ENCODE results near the gene TAC1.
"Not testable (repeated sequence)": the region's sequence is repeated elsewhere in the genome, so short reads cannot be mapped to it uniquely, and the experiment has no call there.

TAC1 gene

GRCh38 chr7:97731736-97732564, at the start of gene TAC1:
TAC1 (plus strand) TSS chr7:97732086; CDS start chr7:97732613, 527 bp downstream.
- no peak for DNase-seq

- DNase-seq = no peak
These were observed 45.9 kb upstream of the TAC1 start for GRCh38 chr7:97685952-97686351.

GRCh38 chr7:97693586-97693985, 38.3 kb upstream of the TAC1 start:
- no peak for DNase-seq

GRCh38 chr7:97694355-97694754, 37.5 kb upstream of the TAC1 start:
- no peak for DNase-seq

- DNase-seq = no peak
These were observed 34.5 kb upstream of the TAC1 start for GRCh38 chr7:97697396-97697795.

GRCh38 chr7:97722386-97722785, 9.5 kb upstream of the TAC1 start:
- DNase-seq = no peak

GRCh38 chr7:97732565-97733275, 834 bp downstream of the TAC1 start:
- DNase-seq = no peak

- no peak for DNase-seq
These were observed 1.6 kb downstream of the TAC1 start for GRCh38 chr7:97733276-97734161.

- no peak for DNase-seq
These were observed 2.4 kb downstream of the TAC1 start for GRCh38 chr7:97734255-97734654.

- no peak for DNase-seq
These were observed 3.2 kb downstream of the TAC1 start for GRCh38 chr7:97735075-97735474.

- DNase-seq = no peak
These were observed 16.6 kb downstream of the TAC1 start for GRCh38 chr7:97748482-97748881.

GRCh38 chr7:97751566-97751965, 19.7 kb downstream of the TAC1 start:
- no peak for DNase-seq

- DNase-seq = no peak
These were observed 20.3 kb downstream of the TAC1 start for GRCh38 chr7:97752215-97752614.

- DNase-seq = no peak
These were observed 25.9 kb downstream of the TAC1 start for GRCh38 chr7:97757824-97758223.

GRCh38 chr7:97770850-97771249, 39.0 kb downstream of the TAC1 start:
- no peak for DNase-seq

GRCh38 chr7:97771576-97771975, 39.7 kb downstream of the TAC1 start:
- DNase-seq = no peak

- no peak for DNase-seq
These were observed 40.4 kb downstream of the TAC1 start for GRCh38 chr7:97772045-97772901.

- not testable (repeated sequence) for DNase-seq
These were observed 54.5 kb downstream of the TAC1 start for GRCh38 chr7:97786398-97786797.

Measured in CD4-positive, alpha-beta T cell treated with Interferon alpha-2 for 1 hour (primary cell).